ENCODE data around the gene SNTA1.

SNTA1 gene

GRCh38 chr20:33407796-33408195, 35.8 kb downstream of the SNTA1 start:
- Histone ChIP-seq H3K27ac (ENCODE audit: low read depth, low read length) (no peak overlapping the region), H3K9me3 (ENCODE audit: insufficient read depth, low read length) (no peaks in the 10 kb centered on the region), H3F3A (ENCODE audit: insufficient read depth) (0 out of 2 replicates have a peak, but pooled peaks cover 4% of the 10 kb centered on the region), H2AFZ (ENCODE audit: low read depth, low read length, severe bottlenecking) (no peak overlapping the region), H3K4me3 (ENCODE audit: insufficient read depth, low read length, poor library complexity, severe bottlenecking) (no peak overlapping the region), H3K9me2 (replicated peaks; ENCODE audit: insufficient read depth, low read length) (no peaks in the 10 kb centered on the region), H3K79me2 (ENCODE audit: insufficient read depth, low read length) (no peaks in the 10 kb centered on the region; the same call in 1 of the 2 replicates), H4K20me1 (ENCODE audit: low read depth, low read length) (no peaks in the 10 kb centered on the region), H3K36me3 (ENCODE audit: low read length) (no peaks in the 10 kb centered on the region), H3K4me2 (ENCODE audit: low read depth, low read length, poor library complexity, severe bottlenecking) (no peak overlapping the region), H3K27me3 (ENCODE audit: low read length) (no peaks in the 10 kb centered on the region), H3K9ac (ENCODE audit: low read length) (no peak overlapping the region)
- no peak for TF ChIP-seq EZH2phosphoT487 (conservative IDR thresholded peaks at IDR 0.05; ENCODE audit: low read length)
- TF ChIP-seq CTCF (IDR thresholded peaks at IDR 0.05; ENCODE audit: insufficient read depth, low read length, poor library complexity, severe bottlenecking), result no peak

DNA sequence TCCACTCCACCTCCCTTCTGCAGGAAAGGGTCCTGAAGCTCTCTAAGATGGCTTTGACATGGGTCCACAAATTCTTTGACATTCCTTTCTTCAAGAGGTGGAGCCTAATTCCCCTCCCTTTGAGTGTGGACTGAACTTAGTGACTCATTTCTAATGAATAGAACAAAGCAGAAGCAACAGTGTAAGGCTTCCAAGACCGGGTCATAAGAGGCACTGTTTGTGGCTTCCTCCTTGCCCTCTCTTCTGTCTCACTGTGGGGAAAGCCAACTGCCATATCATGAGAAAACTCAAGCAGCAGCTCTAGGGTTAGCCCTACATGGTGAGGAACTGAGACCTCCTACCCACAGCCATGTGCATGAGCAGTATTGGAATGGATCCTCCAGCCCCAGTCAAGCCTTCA, 36.3 kb downstream of the SNTA1 start:
- 0 out of 2 replicates have a peak, but pooled peaks cover 6% of the 10 kb centered on the region for H3F3A ChIP-seq (ENCODE audit: insufficient read depth)
- peaks cover 3% of the 10 kb centered on the region; the same call in 1 of the 2 replicates for H3K79me2 ChIP-seq (ENCODE audit: insufficient read depth, low read length)
- H3K4me3 ChIP-seq (ENCODE audit: insufficient read depth, low read length, poor library complexity, severe bottlenecking), result no peak overlapping the region
- H4K20me1 ChIP-seq (ENCODE audit: low read depth, low read length), result no peaks in the 10 kb centered on the region
- no peak overlapping the region for H3K9ac ChIP-seq (ENCODE audit: low read length)
- H3K36me3 ChIP-seq (ENCODE audit: low read length), result no peaks in the 10 kb centered on the region
- TF ChIP-seq CTCF (IDR thresholded peaks at IDR 0.05; ENCODE audit: insufficient read depth, low read length, poor library complexity, severe bottlenecking) (no peak), EZH2phosphoT487 (conservative IDR thresholded peaks at IDR 0.05; ENCODE audit: low read length) (no peak)
- no peak overlapping the region for H3K27ac ChIP-seq (ENCODE audit: low read depth, low read length)
- H3K27me3 ChIP-seq (ENCODE audit: low read length), result no peaks in the 10 kb centered on the region
- no peaks in the 10 kb centered on the region for H3K9me2 ChIP-seq (replicated peaks; ENCODE audit: insufficient read depth, low read length)
- H2AFZ ChIP-seq (ENCODE audit: low read depth, low read length, severe bottlenecking), result no peak overlapping the region
- no peak overlapping the region for H3K4me2 ChIP-seq (ENCODE audit: low read depth, low read length, poor library complexity, severe bottlenecking)
- H3K9me3 ChIP-seq (ENCODE audit: insufficient read depth, low read length), result no peaks in the 10 kb centered on the region

GRCh38 chr20:33404281-33404680, 39.3 kb downstream of the SNTA1 start:
- no peaks in the 10 kb centered on the region for H3K36me3 ChIP-seq (ENCODE audit: low read length)
- H3K79me2 ChIP-seq (ENCODE audit: insufficient read depth, low read length), result peaks cover 24% of the 10 kb centered on the region
- 0 out of 2 replicates have a peak, but pooled peaks cover 10% of the 10 kb centered on the region for H3F3A ChIP-seq (ENCODE audit: insufficient read depth)
- H3K27ac ChIP-seq (ENCODE audit: low read depth, low read length), result no peak overlapping the region
- H4K20me1 ChIP-seq (ENCODE audit: low read depth, low read length), result no peaks in the 10 kb centered on the region
- TF ChIP-seq CTCF (IDR thresholded peaks at IDR 0.05; ENCODE audit: insufficient read depth, low read length, poor library complexity, severe bottlenecking) (no peak), EZH2phosphoT487 (conservative IDR thresholded peaks at IDR 0.05; ENCODE audit: low read length) (no peak)
- no peaks in the 10 kb centered on the region for H3K9me3 ChIP-seq (ENCODE audit: insufficient read depth, low read length)
- no peaks in the 10 kb centered on the region for H3K27me3 ChIP-seq (ENCODE audit: low read length)
- H3K9me2 ChIP-seq (replicated peaks; ENCODE audit: insufficient read depth, low read length), result no peaks in the 10 kb centered on the region
- H2AFZ ChIP-seq (ENCODE audit: low read depth, low read length, severe bottlenecking), result no peak overlapping the region
- H3K4me3 ChIP-seq (ENCODE audit: insufficient read depth, low read length, poor library complexity, severe bottlenecking), result no peak overlapping the region
- H3K4me2 ChIP-seq (ENCODE audit: low read depth, low read length, poor library complexity, severe bottlenecking), result no peak overlapping the region
- no peak overlapping the region for H3K9ac ChIP-seq (ENCODE audit: low read length)
